Endothelial cell of umbilical vein (primary cell): ENCODE results near the gene MBD5. TPM values are rescaled to one million over a fixed set of nuclear protein-coding genes. Genes with fewer than 3 reads are reported as not detected.

ENCODE experiments used
- BruUV-seq: library from RNA; stranded (reverse); fragments of 400-500 nt; replicated peaks from 2 replicates; lab custom pipeline; 2021; lab: Mats Ljungman, UMichigan
- CTCF ChIA-PET: fragments of 300-600, 350-600 bp; sonication (Branson Sonifier 250); formaldehyde crosslinking; loops from one replicate; lab custom pipeline; 2021; ENCODE audit warnings: antibody characterized with exemption, inconsistent platforms; lab: Charles Lee
- POLR2A ChIA-PET: fragments of 300-600, 350-600 bp; sonication (Branson Sonifier 250); formaldehyde crosslinking; loops from one replicate; lab custom pipeline; 2021; ENCODE audit warnings: antibody characterized with exemption, inconsistent platforms; lab: Charles Lee
- DNase-seq: peaks from one replicate; pipeline ENCODE4 v3.0.0-alpha.2; 2011; ENCODE audit warnings: low read depth, low spot score
- FAIRE-seq: peaks from 2 replicates; lab custom pipeline; 2011; peaks lifted over from hg19 to GRCh38; lab: Jason Lieb, UNC
- H2AFZ ChIP-seq: 2 replicates; pipeline ENCODE4 v1.6.0; 2012; ENCODE audit warnings: low read depth, low read length, control low read depth, inconsistent platforms
- H3K27ac ChIP-seq: 2 replicates; pipeline ENCODE4 v1.5.1; 2011; ENCODE audit warnings: low read depth, mild to moderate bottlenecking, control low read depth, low read length, moderate library complexity; ENCODE audit not compliant: insufficient read depth
- H3K27me3 ChIP-seq, 2 experiments: 2 replicates each; pipeline versions ENCODE4 v1.6.0 to v1.6.1; 2011; ENCODE audit warnings: low read length in 2 of 2, mixed read lengths in 1 of 2; ENCODE audit not compliant: control insufficient read depth in 2 of 2, insufficient read depth in 2 of 2
- H3K36me3 ChIP-seq, 2 experiments: 2 replicates in 1 of 2; 3 replicates in 1 of 2; pipeline ENCODE4 v1.5.1; 2011; ENCODE audit warnings: low read length in 2 of 2, mild to moderate bottlenecking in 1 of 2, moderate library complexity in 1 of 2; ENCODE audit not compliant: control insufficient read depth in 2 of 2, insufficient read depth in 2 of 2; ENCODE audit errors: extremely low read depth in 1 of 2
- H3K4me1 ChIP-seq: 3 replicates; pipeline ENCODE4 v1.5.1; 2011; ENCODE audit warnings: mild to moderate bottlenecking, low read length; ENCODE audit not compliant: control insufficient read depth, insufficient read depth; ENCODE audit errors: extremely low read depth
- H3K4me2 ChIP-seq: 2 replicates; pipeline ENCODE4 v1.6.1; 2011; ENCODE audit warnings: low read length, control low read depth, mixed read lengths; ENCODE audit not compliant: insufficient read depth
- H3K4me3 ChIP-seq, 3 experiments: fragments of 200-600 bp in 1 of 3; sonication (generic), shearing (Covaris generic) in 1 of 3; replicated peaks in 1 of 3; 2 replicates each; pipeline ENCODE4 v1.5.1; 2011 to 2016; ENCODE audit warnings: control low read depth in 3 of 3, low read length in 3 of 3, mild to moderate bottlenecking in 2 of 3, inconsistent platforms in 1 of 3, low read depth in 1 of 3, moderate library complexity in 1 of 3; ENCODE audit not compliant: insufficient read depth in 1 of 3
- H3K79me2 ChIP-seq: 2 replicates; pipeline ENCODE4 v1.6.0; 2012; ENCODE audit warnings: low read length, inconsistent platforms; ENCODE audit not compliant: control insufficient read depth, insufficient read depth
- H3K9ac ChIP-seq: replicated peaks from 2 replicates; pipeline ENCODE3; 2011; ENCODE audit warnings: low read length, control low read depth; ENCODE audit not compliant: insufficient read depth; ENCODE audit errors: extremely low read depth
- H3K9me1 ChIP-seq: replicated peaks from 3 replicates; pipeline ENCODE4 v1.6.0; 2011; ENCODE audit warnings: mild to moderate bottlenecking, low read length; ENCODE audit not compliant: control insufficient read depth, insufficient read depth; ENCODE audit errors: extremely low read depth
- H3K9me3 ChIP-seq: replicated peaks from 2 replicates; pipeline ENCODE4 v1.5.1; 2012; ENCODE audit warnings: low read length, inconsistent platforms; ENCODE audit not compliant: control insufficient read depth, insufficient read depth
- H4K20me1 ChIP-seq: replicated peaks from 2 replicates; pipeline ENCODE3; 2011; ENCODE audit warnings: mild to moderate bottlenecking, low read length; ENCODE audit not compliant: control insufficient read depth, insufficient read depth; ENCODE audit errors: extremely low read depth
- CTCF ChIP-seq, 2 donors: IDR thresholded peaks; 1 replicate in 1 of 2; 2 replicates in 1 of 2; pipeline ENCODE4 v1.5.1; 2011; ENCODE audit warnings: low read length in 2 of 2, mild to moderate bottlenecking in 2 of 2, moderate library complexity in 2 of 2, control low read depth in 1 of 2, inconsistent platforms in 1 of 2, low read depth in 1 of 2; ENCODE audit not compliant: insufficient read depth in 1 of 2; ENCODE audit errors: extremely low read depth in 1 of 2
- EZH2 ChIP-seq: IDR thresholded peaks from 2 replicates; pipeline ENCODE4 v1.6.1; 2012; ENCODE audit warnings: borderline replicate concordance, low read depth, mild to moderate bottlenecking, moderate library complexity, low read length, inconsistent platforms; ENCODE audit not compliant: severe bottlenecking
- FOS ChIP-seq: IDR thresholded peaks from 2 replicates; pipeline ENCODE4 v1.6.1; 2011; ENCODE audit warnings: mild to moderate bottlenecking, low read length, moderate library complexity, borderline replicate concordance; ENCODE audit not compliant: insufficient read depth
- GATA2 ChIP-seq: IDR thresholded peaks from 2 replicates; pipeline ENCODE4 v1.7.0; 2011; ENCODE audit warnings: low read depth, mild to moderate bottlenecking, moderate library complexity, mixed read lengths, low read length; ENCODE audit not compliant: insufficient read length, insufficient read depth
- JUN ChIP-seq: IDR thresholded peaks from 2 replicates; pipeline ENCODE4 v1.6.1; 2011; ENCODE audit warnings: borderline replicate concordance, low read depth; ENCODE audit not compliant: insufficient read length, insufficient read depth
- MAX ChIP-seq: IDR thresholded peaks from 2 replicates; pipeline ENCODE4 v1.6.1; 2011; ENCODE audit not compliant: insufficient read depth, insufficient read length
- MYC ChIP-seq: IDR thresholded peaks from one replicate; pipeline ENCODE4 v1.6.1; 2011; ENCODE audit warnings: mild to moderate bottlenecking, low read depth, low read length
- POLR2A ChIP-seq: IDR thresholded peaks from 2 replicates; pipeline ENCODE4 v1.6.1; 2012; ENCODE audit warnings: low read depth, mild to moderate bottlenecking, control low read depth, low read length
- POLR2AphosphoS5 ChIP-seq: IDR thresholded peaks from 2 replicates; pipeline ENCODE4 v1.6.1; 2012; ENCODE audit warnings: low read depth, mild to moderate bottlenecking, control low read depth, low read length, moderate library complexity; ENCODE audit not compliant: insufficient read depth
- dilution Hi-C: fragments of 300-500 bp; cut with MboI; formaldehyde crosslinking; loops from one replicate; pipeline ENCODE4 v1.15.0; 2019; ENCODE audit warnings: low sequenced_read_pairs; ENCODE audit not compliant: extremely low pct_ligation_motif_present
- intact Hi-C: fragments of 100-400 bp; cut with micrococcal nuclease; formaldehyde crosslinking; loops from one replicate; pipeline ENCODE4 v1.10.0; 2022
- polyA plus RNA-seq, 4 experiments: library from polyadenylated mRNA; depleted of rRNA in 3 of 4; stranded (reverse) in 3 of 4; unstranded in 1 of 4; fragments of >200 nt; gene quantifications; 2 replicates each; pipeline versions ENCODE4 v1.2.1 to v1.2.3, GENCODE V29; 2011 to 2012; ENCODE audit warnings: missing spikeins in 1 of 4
- total RNA-seq: library from RNA; stranded (reverse); gene quantifications from 2 replicates; pipeline ENCODE4 v1.2.3, GENCODE V29; 2021

MBD5 gene
- total and polyA plus RNA-seq, 2 donors (not counting 3 experiments of a cell fraction or from before 2014, with no cell fraction given): 11.3 to 37.0 TPM

GRCh38 chr2:148135705-148136104 lies 114.8 kb downstream of the MBD5 start:
- H3K9ac ChIP-seq: no peak overlapping the region
- no peaks in the 10 kb centered on the region for H3K9me3 ChIP-seq
- no TSS peak for BruUV-seq
- intact Hi-C loops: no loop called here
- H3K4me2 ChIP-seq: no peak overlapping the region
- H3K27me3 ChIP-seq: no peaks in the 10 kb centered on the region
- no peaks in the 10 kb centered on the region for H4K20me1 ChIP-seq
- H3K9me1 ChIP-seq: no peaks in the 10 kb centered on the region
- H3K36me3 ChIP-seq: no peaks in the 10 kb centered on the region
- no peak overlapping the region for H3K27ac ChIP-seq
- CTCF ChIA-PET: no interaction called here
- dilution Hi-C loops: no loop called here
- no peaks in the 10 kb centered on the region for H3K79me2 ChIP-seq
- no peaks in the 10 kb centered on the region for H3K4me1 ChIP-seq
- no peak overlapping the region for H2AFZ ChIP-seq
- H3K4me3 ChIP-seq: no peak overlapping the region
- POLR2A ChIA-PET: no interaction called here
- no peak for FAIRE-seq
- no peak for DNase-seq
- TF ChIP-seq JUN (no peak), GATA2 (no peak), MYC (no peak), POLR2A (no peak), CTCF (IDR thresholded peaks at IDR 0.05; ENCODE audit: extremely low read depth in 1 of 2, insufficient read depth in 1 of 2, low read depth in 1 of 2, low read length in 2 of 2) (no peak), POLR2AphosphoS5 (no peak), MAX (no peak), FOS (no peak), EZH2 (no peak)
